Measurements from ENCODE around the gene SLC19A1. TPM values are rescaled to one million over a fixed set of nuclear protein-coding genes. Genes with fewer than 3 reads are reported as not detected.
"Not testable (repeated sequence)": the region's sequence is repeated elsewhere in the genome, so short reads cannot be mapped to it uniquely, and the experiment has no call there.

Gene SLC19A1
- total RNA-seq, 1 experiment from 2014 or later = 21.2 TPM

DNA sequence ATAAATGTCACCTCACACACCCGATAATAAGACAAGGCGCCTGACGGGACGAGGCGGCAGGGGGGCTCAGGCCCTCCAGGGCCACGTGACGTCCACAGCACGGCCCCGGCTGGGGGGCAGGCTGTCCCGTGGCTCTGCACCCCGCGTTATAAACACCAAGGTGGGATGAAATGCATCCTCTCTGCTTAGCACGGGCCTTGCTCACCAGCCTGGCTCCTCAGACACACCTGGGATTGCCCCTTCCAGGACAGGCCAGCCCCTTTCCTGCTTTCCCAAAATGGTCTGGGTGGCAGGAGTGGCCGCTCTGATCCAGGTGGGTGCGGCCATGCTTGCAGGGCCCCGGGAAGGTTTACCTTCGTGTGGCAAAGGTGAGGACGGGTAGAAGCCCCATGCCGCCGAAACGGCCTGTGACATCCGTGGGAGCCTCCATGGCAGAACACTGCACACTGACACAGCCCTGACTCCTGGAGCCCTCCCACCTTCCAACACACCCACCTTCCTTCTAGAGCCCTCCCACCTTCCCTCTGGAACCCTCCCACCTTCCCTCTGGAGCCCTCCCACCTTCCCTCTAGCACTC, 35.9 kb downstream of the SLC19A1 start:
- no peak for DNase-seq (ENCODE audit: low spot score)

DNA sequence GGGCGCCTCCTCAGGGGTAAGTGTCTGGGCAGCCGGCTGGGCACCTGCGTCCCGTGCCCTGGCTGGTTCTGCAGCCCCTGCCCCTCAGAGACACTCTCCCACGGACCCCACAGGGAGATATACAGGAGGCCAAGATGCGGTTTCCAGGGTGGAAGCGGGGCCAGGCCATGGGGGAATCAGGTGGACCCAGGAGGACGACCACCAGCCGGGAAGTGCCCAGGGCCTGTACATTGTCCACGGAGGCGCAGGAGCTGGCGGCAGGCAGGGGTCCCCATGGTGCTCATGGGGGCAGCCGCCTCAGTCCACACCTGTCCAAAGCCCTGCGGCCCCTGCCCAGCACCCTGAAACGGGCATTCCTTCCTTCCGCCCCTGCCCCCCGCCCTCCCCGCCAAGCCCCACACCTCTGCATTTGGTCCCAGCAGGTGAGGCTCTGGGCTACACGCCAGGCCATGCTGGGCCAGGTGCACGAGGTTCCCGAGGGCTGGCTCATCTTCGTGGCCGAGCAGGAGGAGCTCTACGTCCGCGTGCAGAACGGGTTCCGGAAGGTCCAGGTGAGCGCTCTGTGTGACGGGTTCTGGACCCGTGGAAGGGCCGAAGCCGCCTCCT, 36.7 kb downstream of the SLC19A1 start:
- no peak for DNase-seq (ENCODE audit: low spot score)

DNA sequence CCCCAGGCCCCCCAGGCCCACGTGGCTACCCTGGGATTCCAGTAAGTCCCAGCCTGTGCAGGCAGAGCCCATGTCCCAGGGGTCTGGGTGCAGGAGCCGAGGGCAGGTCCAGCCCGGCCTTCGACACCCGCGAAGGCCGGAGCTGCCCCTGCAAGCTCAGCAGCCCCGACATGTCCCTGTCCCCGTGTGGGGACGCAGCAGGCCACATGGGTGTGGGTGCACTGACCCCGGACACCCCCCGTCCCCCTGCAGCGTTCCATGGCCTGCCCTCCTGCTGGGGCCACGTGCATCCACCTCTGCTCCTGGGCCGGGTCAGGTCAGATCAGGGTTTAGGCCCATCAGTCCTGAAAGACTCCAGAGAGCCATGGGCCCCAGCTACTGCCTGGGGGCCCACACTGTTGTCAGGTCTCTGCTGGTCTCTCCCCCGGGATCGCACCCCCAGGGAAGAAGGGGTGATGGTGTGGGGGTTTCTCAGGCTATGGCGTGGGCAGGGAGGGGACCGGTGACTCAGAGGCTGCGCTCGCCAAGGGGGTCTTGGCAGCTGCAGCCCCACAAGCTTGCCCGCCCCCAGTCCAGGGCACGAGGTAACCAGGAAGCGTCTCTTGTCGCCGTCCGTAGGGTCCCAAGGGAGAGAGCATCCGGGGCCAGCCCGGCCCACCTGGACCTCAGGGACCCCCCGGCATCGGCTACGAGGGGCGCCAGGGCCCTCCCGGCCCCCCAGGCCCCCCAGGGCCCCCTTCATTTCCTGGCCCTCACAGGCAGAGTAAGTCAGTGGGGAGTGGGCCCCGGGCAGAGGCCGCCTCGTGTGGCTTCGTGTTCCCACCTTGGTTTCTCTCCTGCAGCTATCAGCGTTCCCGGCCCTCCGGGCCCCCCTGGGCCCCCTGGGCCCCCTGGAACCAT, 37.5 kb downstream of the SLC19A1 start:
- no peak for DNase-seq (ENCODE audit: low spot score)

DNA sequence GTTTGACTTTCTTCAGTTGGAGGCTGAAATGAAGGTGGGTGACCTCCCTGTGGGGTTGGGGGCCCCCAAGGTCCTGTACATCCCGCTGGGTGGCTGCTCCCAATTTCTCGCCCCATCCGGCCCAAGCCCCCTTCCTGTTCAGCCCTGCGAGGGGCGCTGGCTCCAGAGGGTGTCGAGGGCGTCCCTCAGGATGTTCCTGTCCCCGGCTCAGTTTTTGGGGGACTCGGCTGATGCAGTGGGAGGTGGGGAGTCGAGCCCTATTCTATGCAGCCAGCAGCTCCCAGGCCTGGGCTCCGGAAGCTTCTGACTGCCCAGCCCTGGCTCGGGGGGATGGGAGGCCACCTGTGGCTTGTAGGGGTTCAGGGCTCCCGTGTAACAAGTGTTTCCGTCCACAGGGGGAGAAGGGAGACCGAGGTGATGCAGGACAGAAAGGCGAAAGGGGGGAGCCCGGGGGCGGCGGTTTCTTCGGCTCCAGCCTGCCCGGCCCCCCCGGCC, 38.2 kb downstream of the SLC19A1 start:
- no peak for DNase-seq (ENCODE audit: low spot score)

DNA sequence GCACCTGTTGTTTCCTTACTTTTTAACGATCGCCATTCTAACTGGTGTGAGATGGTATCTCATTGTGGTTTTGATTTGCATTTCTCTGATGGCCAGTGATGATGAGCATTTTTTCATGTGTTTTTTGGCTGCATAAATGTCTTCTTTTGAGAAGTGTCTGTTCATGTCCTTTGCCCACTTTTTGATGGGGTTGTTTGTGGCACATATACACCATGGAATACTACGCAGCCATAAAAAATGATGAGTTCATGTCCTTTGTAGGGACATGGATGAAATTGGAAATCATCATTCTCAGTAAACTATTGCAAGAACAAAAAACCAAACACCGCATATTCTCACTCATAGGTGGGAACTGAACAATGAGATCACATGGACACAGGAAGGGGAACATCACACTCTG, 39.0 kb downstream of the SLC19A1 start:
- DNase-seq (ENCODE audit: low spot score) = not testable (repeated sequence)

DNA sequence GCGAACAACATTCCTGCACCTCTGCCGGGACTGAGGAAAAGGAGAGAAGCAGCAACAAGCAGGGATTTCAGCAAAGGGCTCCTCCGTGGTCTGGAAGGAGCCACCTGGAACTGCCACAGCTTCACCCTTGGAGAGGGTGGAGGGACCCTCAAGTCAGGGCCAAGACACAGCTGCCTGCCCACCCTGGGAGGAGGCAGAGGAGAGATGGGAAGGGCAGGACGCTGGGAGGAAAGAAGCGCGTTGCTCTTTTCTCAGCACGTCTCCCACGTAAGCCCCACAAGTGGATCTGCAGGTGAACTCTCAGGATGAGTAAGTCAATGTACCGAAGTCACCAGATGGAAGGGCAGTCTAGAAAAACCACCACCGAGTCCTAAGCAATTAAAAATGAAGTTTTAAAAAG, 39.6 kb downstream of the SLC19A1 start:
- no peak for DNase-seq (ENCODE audit: low spot score)

DNA sequence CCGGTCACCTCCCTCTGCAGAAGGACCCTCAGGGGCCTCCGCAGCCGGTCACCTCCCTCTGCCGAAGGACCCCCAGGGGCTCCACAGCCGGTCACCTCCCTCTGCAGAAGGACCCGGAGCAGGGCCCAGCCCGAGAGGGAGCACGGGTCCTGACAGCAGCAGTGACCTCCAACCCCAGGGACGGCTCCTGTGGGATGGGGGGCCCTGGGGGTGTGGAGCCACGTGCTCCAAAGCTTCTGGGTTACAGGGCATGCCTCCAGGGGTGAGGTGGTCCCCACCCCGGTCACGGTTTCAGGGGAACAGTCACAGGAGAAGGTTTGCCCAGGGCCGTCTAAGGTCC, 40.3 kb downstream of the SLC19A1 start:
- no peak for DNase-seq (ENCODE audit: low spot score)

DNA sequence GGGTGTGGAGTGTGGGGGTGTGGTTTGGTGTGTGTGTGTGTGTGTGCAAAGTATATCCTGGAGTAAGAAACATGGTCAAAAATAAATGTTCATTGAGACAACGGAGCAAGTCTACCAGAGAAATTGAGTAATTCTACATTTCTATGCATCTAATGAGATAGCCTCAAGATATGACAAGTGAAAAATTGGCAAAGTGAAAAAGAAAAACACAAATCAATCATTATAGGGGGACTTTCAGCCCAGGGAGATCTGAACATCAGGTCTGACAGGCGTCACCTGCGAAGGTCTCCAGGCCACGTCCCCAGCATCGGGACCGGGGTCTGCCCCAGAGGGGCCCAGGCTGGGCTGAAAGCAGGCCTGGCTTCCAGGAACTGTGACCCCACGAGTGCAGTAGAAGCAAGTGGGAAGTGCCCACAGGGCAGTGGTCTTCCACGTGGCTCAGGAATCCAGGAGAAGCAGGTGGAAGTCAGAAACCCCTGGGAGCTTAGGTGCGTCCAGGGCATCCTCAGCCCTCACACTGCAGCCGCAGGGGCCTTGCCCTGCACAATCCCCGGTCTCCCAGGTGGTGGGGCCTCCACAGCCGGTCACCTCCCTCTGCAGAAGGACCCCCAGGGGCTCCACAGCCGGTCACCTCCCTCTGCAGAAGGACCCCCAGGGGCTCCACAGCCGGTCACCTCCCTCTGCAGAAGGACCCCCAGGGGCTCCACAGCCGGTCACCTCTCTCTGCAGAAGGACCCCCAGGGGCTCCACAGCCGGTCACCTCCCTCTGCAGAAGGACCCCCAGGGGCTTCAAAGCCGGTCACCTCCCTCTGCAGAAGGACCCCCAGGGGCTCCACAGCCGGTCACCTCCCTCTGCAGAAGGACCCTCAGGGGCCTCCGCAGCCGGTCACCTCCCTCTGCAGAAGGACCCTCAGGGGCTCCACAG, 40.9 kb downstream of the SLC19A1 start:
- DNase-seq (ENCODE audit: low spot score) = not testable (repeated sequence)

DNA sequence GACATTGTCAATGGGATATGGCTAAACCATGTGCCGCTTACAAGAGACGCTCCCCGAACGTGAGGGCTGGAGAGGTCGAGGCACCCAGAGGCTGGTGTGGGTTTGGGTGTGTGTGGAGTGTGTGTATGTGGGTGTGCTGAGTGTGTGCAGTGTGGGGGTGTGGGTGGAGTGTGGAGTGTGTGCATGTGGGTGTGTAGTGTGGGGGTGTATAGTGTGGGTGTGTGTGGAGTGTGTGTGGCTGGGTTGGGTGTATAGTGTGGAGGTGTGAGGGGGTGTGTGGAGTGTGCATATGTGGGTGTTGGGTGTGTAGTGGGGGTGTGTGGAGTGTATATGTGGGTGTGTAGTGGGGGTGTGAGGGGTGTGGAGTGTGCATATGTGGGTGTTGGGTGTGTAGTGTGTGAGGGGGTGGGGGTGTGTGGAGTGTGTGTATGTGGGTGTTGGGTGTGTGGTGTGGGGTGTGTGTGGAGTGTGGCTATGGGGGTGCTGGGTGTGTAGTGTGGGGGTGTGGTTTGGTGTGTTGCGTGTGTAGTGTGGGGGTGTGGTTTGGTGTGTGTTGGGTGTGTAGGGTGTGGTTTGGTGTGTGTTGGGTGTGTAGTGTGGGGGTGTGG, 42.2 kb downstream of the SLC19A1 start:
- no peak for DNase-seq (ENCODE audit: low spot score)

DNA sequence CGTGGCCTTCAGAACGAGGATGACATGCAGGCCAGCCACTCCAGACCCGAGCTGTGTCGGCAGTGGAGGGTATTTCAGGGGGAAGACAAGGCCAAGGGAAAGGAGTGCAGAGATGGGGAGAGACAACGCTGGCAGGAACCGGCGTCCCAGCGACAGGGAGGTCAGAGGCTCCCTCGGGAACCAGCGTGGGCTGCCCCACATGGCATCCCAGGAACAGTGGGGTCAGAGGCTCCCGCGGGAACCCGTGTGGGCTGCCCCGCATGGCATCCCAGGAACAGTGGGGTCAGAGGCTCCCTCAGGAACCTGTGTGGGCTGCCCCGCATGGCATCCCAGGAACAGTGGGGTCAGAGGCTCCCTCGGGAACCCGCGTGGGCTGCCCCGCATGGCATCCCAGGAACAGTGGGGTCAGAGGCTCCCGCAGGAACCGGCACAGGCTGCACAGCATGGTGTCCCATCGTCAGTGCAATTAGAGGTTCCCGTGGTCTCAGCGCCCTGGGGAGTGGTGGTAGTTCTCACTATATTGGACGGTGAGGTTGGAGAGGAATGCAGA, 43.0 kb downstream of the SLC19A1 start:
- DNase-seq (ENCODE audit: low spot score) = no peak

DNA sequence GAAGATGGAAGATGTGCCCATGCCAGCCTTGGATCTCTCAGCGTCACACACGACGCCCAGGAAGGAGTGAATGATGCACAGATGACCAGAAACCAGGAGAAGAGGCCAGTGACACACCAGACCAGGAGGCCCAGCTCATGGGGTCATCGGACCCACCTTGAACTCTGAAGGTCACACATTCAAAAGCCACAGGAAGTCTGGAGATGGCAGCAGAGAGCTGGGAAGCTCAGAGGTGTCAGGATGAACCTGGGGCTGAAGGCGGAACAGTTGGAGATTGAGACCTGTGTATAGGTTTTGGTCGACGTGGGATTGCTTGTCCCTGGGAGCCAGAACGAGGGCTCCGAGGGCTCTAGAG, 43.6 kb downstream of the SLC19A1 start:
- no peak for DNase-seq (ENCODE audit: low spot score)

DNA sequence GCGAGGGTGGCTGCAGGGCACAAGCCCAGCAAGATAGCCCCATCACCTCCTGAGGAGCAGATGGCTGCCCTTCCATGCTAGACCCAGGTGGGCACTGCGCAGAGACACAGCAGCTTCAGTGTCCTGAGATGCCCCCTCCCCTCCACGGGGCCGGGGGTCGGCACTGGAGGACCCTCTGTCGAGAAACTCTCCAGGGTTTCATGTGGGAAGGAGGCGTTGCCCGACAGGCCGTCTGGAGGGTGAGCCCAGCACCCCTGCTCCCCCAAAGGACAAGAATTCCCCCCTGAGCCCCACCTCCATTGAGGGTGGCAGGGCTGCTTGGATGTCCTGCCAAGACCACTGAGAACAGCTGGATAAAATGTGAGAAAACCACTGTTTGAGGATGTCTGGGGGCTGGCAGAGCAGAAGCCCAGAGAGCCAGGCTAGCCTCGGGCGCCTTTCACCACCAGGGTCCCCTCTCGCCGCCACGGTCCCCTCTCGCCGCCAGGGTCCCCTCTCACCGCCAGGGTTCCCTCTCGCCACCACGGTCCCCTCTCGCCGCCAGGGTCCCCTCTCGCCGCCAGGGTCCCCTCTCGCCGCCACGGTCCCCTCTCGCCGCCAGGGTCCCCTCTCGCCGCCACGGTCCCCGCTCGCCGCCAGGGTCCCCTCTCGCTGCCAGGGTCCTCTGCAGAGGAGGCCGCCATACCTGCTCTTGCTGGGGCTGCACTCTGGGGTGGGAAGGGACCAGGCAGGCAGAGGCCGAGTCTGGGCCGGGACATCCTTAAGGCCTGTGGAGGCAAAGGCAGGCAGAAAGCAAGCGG, 44.2 kb downstream of the SLC19A1 start:
- no peak for DNase-seq (ENCODE audit: low spot score)

DNA sequence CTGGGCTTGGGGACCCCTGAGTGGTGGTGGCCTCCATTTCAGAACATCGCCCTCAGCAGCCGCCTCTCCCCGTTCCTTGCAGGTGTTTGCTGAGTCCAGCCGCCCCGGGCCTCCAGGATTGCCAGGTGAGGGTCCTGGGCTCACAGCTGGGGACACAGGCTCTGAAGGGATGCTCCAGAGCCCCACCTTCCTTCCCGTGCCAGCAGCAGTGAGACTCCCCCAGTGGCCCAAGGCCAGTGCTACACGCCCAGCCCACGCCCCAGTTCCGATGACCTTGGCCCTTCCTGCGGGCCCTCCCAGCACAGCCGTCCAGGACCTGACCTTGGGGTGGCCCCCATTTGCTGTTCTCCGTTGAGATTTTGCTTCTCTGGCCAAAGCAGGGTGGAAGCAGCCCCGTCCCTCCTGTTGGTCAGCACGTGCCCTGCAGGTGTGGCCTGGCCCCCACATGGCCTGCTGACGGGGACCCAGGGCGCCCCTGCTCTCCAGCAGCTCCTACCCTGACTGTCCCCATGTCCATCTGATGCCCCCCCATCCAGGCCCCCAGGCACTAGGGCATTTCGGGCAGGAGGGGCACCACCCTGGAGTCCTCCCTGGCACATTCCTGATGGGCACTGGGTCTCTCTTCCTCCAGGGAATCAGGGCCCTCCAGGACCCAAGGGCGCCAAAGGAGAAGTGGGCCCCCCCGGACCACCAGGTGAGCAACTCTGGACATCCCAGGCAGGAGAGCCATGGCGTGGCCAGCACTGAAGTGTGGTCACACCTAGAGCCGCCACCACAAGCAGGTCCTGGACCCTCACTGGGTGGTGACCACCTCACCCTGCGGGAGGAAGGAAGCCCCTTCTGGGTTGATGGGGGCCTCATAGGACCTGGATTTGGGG, 45.0 kb downstream of the SLC19A1 start:
- DNase-seq (ENCODE audit: low spot score) = no peak

DNA sequence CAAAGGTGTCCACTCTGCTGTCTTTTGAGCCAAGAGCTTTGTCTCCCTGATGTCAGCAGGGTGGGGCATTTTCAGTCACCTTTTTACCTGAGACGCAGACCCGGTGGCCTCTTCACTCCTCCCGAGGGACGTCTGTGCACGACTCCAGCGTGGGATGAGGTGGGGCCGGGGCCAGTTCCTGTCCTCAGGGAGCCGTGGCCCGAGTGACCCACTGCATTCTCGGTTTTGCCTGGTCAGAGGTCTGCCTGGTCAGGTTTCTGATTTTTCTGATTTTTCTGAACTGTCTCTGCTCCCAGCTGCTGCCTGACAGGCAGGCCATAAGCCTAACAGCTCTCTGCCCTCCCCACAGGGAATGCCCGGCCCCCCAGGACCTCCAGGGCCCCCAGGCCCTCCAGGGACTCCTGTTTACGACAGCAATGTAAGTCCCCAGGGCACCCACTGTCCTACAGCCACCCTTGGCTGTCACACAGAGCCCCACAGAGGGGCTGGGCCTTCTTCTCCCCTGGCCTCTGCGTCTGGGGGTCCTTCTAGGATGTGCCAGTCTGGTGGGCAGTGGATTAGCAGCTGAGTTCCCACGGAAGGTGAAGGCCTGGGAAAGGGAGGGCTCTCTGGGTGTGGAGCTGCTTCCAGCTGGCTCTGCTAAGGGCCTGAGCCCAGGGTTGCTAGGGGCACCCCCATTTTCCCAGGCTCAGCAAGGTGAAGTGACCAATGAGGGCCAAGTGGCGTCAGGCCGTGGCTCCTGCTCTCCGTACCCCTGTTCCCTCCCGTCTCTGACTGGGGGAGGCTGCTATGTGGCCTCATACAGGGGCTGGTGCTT, 45.9 kb downstream of the SLC19A1 start:
- DNase-seq (ENCODE audit: low spot score) = no peak

DNA sequence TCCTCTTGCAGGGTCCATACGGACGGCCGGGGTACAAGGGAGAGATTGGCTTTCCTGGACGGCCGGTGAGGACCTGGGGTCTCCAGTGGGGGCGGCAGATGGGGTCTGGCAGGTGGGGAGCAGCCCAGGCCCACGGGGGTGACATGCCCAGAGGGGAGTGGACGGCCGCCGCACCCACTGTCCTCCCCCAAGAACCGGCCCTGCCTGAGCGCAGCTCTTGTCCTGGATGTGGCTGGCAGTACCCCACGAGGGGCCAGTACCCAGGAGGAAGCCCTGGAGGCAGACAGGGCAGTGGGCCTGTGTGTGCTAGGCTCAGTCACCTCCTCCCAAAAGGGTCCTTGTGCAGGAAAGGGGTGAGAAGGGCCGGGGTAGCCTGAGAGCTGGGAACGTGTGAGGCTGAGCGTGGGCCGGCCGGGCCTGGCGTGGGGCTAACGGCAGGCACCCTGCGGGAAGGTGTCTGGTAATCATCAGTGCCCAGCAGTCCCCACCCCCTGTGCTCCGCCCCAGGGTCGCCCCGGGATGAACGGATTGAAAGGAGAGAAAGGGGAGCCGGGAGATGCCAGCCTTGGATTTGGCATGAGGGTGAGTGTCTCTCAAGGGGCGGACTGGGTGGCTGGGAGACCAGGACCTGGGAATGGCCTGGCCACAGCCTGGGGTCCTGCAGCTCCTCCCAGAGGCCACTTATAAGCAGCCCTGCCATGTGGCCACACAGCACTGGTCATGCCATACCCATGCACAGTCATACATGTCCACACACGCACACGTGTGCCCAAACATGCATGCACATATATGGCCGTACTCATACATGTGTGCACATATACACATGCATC, 47.2 kb downstream of the SLC19A1 start:
- no peak for DNase-seq (ENCODE audit: low spot score)

DNA sequence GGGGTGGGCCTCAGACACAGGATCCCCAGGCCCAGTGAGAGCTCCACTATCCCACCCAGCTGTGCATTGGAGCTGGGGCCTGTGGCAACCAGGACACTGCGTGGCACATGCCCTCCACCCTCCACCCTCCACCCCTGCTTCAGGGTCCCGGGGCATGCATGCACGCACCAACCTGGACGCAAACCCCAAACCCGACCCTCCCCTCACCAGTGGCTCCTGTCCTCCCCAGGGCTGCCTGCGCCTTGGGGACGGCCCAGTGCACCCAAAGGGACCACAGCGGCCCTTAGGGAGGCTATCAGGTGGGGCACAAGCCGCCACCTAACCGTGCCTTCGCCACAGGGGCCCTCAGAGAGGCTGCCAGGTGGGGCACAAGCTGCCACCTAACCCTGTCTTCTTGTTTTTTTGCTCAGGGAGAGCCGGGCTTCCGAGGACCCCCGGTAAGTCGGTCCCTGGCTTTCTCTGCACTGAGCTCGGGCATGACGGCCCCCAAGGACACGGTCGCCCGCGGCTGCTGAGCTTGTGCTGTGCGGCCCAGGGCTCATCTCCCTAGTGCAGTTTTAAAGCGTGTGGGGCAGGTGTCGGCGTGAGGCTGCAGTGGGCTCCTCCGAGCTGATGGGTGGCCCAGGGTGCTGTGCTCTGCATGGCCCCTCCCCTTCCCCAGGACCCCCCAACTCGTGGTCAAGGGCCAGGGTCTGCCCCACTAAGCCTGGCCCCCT, 47.9 kb downstream of the SLC19A1 start:
- no peak for DNase-seq (ENCODE audit: low spot score)

Measured in A172 (cell line).